ENCODE measurements around the gene PRTG. TPM values are rescaled to one million over a fixed set of nuclear protein-coding genes. Genes with fewer than 3 reads are reported as not detected.

The PRTG gene
- polyA plus RNA-seq, 1 donor (not counting 4 experiments of a cell fraction or from before 2014, with no cell fraction given): not detected

DNA sequence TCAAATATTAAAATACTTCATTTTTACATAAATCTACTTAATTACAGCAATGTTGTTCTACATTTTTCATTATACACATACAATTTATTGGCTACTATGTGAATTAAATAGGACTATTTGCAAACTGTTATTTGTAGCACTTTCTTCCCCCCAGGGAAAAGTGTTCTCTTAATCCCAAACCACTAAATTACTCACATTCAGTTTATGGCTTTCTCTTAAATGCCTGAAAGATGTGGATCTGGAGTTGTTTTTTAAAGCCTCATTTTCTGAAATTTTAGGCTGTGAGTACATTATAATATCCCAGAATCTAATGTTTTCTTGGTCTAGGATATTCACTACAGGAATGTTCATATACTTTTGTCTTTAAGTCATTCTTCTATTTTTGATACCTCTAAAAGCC, 32.7 kb downstream of the PRTG start:
- Histone ChIP-seq H3K9me1 (ENCODE audit: control insufficient read depth, extremely low read depth, insufficient read depth, low read length) (no peaks in the 10 kb centered on the region), H3K9ac (ENCODE audit: control insufficient read depth, extremely low read depth, insufficient read depth, low read length) (no peak overlapping the region), H2AFZ (ENCODE audit: control insufficient read depth, low read length) (no peak overlapping the region), H3K4me2 (ENCODE audit: control insufficient read depth, extremely low read depth, insufficient read depth, low read depth, low read length) (no peak overlapping the region), H3K27ac (ENCODE audit: control insufficient read depth, insufficient read depth, low read length) (no peak overlapping the region), H3K36me3 (ENCODE audit: control insufficient read depth in 2 of 2, extremely low read depth in 1 of 2, insufficient read depth in 2 of 2, low read length in 2 of 2) (no peaks in the 10 kb centered on the region), H3K9me3 (ENCODE audit: control insufficient read depth, low read depth, low read length) (no peaks in the 10 kb centered on the region), H3K4me1 (ENCODE audit: control insufficient read depth, extremely low read depth, insufficient read depth, low read length) (no peaks in the 10 kb centered on the region), H3K4me3 (ENCODE audit: control insufficient read depth in 2 of 3, extremely low read depth in 1 of 3, insufficient read depth in 2 of 3, low read depth in 1 of 3, low read length in 3 of 3) (no peak overlapping the region), H4K20me1 (ENCODE audit: control insufficient read depth, extremely low read depth, insufficient read depth, low read length) (no peaks in the 10 kb centered on the region), H3K79me2 (ENCODE audit: control insufficient read depth, insufficient read depth, low read length) (no peaks in the 10 kb centered on the region), H3K27me3 (ENCODE audit: control insufficient read depth, extremely low read depth, insufficient read depth, low read length) (no peaks in the 10 kb centered on the region)
- dilution Hi-C loops (cut with MboI; ENCODE audit: extremely low pct_ligation_motif_present, low sequenced_read_pairs): no loop called here
- FAIRE-seq (no peak), DNase-seq (ENCODE audit: low read depth, low spot score) (no peak)
- TF ChIP-seq EZH2 (IDR thresholded peaks at IDR 0.05; ENCODE audit: low read length): no peak
- TF ChIP-seq, protein P1, sequence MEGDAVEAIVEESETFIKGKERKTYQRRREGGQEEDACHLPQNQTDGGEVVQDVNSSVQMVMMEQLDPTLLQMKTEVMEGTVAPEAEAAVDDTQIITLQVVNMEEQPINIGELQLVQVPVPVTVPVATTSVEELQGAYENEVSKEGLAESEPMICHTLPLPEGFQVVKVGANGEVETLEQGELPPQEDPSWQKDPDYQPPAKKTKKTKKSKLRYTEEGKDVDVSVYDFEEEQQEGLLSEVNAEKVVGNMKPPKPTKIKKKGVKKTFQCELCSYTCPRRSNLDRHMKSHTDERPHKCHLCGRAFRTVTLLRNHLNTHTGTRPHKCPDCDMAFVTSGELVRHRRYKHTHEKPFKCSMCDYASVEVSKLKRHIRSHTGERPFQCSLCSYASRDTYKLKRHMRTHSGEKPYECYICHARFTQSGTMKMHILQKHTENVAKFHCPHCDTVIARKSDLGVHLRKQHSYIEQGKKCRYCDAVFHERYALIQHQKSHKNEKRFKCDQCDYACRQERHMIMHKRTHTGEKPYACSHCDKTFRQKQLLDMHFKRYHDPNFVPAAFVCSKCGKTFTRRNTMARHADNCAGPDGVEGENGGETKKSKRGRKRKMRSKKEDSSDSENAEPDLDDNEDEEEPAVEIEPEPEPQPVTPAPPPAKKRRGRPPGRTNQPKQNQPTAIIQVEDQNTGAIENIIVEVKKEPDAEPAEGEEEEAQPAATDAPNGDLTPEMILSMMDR (optimal IDR thresholded peaks at IDR 0.05 in 1 of 3, IDR thresholded peaks at IDR 0.05 in 1 of 3, conservative IDR thresholded peaks at IDR 0.05 in 1 of 3; ENCODE audit: extremely low read depth in 1 of 3, insufficient read depth in 2 of 3, low read length in 3 of 3): no peak

DNA sequence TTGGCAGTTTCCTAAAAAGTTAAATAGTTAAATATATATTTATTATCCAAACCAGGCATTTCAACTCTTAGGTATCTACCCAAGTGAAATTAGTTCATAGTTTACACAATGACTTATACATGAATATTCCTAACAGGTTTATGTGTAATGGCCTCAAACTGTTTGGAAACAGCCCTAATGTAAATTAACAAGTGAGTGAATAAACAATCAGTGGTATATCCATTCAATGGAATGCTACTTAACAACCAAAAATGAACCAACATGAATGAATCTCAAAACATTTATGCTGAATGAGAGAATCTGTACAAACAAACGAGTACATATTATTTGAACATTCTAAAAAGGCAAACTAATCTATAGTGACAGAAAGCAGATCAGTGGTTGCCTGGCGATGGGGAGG, 33.5 kb downstream of the PRTG start:
- FAIRE-seq: no peak
- TF ChIP-seq EZH2 (IDR thresholded peaks at IDR 0.05; ENCODE audit: low read length): no peak
- TF ChIP-seq, protein P1 (optimal IDR thresholded peaks at IDR 0.05 in 1 of 3, IDR thresholded peaks at IDR 0.05 in 1 of 3, conservative IDR thresholded peaks at IDR 0.05 in 1 of 3; ENCODE audit: extremely low read depth in 1 of 3, insufficient read depth in 2 of 3, low read length in 3 of 3): no peak
- dilution Hi-C loops (cut with MboI; ENCODE audit: extremely low pct_ligation_motif_present, low sequenced_read_pairs): no loop called here
- DNase-seq (ENCODE audit: low read depth, low spot score): no peak
- Histone ChIP-seq H4K20me1 (ENCODE audit: control insufficient read depth, extremely low read depth, insufficient read depth, low read length) (no peaks in the 10 kb centered on the region), H3K9ac (ENCODE audit: control insufficient read depth, extremely low read depth, insufficient read depth, low read length) (no peak overlapping the region), H3K9me1 (ENCODE audit: control insufficient read depth, extremely low read depth, insufficient read depth, low read length) (no peaks in the 10 kb centered on the region), H3K9me3 (ENCODE audit: control insufficient read depth, low read depth, low read length) (no peaks in the 10 kb centered on the region), H3K4me2 (ENCODE audit: control insufficient read depth, extremely low read depth, insufficient read depth, low read depth, low read length) (no peak overlapping the region), H2AFZ (ENCODE audit: control insufficient read depth, low read length) (no peak overlapping the region), H3K4me1 (ENCODE audit: control insufficient read depth, extremely low read depth, insufficient read depth, low read length) (no peaks in the 10 kb centered on the region), H3K27ac (ENCODE audit: control insufficient read depth, insufficient read depth, low read length) (no peak overlapping the region), H3K4me3 (ENCODE audit: control insufficient read depth in 2 of 3, extremely low read depth in 1 of 3, insufficient read depth in 2 of 3, low read depth in 1 of 3, low read length in 3 of 3) (no peak overlapping the region), H3K79me2 (ENCODE audit: control insufficient read depth, insufficient read depth, low read length) (no peaks in the 10 kb centered on the region), H3K36me3 (ENCODE audit: control insufficient read depth in 2 of 2, extremely low read depth in 1 of 2, insufficient read depth in 2 of 2, low read length in 2 of 2) (no peaks in the 10 kb centered on the region), H3K27me3 (ENCODE audit: control insufficient read depth, extremely low read depth, insufficient read depth, low read length) (no peaks in the 10 kb centered on the region)
